Measurements from ENCODE around the gene GCN1. TPM values are rescaled to one million over a fixed set of nuclear protein-coding genes. Genes with fewer than 3 reads are reported as not detected.

Gene GCN1
- polyA plus RNA-seq, 2 of the 4 experiments (the other 2 are of a cell fraction): 43.2 to 64.1 TPM

DNA sequence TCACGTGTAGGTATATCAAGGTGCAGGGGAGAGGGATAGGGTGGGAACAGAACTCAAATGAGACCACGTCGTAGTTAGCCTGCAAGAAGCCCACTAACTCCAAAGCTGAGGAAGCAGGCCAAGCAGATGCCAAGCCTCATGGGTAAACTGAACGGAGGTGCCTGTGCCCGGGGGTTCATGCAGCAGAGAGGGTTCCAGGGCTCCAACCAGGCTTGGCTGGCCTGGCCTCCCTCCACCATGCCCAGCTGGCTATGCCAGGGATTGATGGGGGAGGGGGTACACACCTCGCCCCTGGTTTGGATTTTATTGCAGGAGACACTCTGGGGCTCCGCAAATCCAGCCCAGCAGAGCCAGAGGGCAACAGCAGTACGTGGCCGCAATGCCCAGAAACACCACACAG is 43.7 kb upstream of the GCN1 start (continued):
- no peak for TF ChIP-seq CTCF (IDR thresholded peaks at IDR 0.05)

DNA sequence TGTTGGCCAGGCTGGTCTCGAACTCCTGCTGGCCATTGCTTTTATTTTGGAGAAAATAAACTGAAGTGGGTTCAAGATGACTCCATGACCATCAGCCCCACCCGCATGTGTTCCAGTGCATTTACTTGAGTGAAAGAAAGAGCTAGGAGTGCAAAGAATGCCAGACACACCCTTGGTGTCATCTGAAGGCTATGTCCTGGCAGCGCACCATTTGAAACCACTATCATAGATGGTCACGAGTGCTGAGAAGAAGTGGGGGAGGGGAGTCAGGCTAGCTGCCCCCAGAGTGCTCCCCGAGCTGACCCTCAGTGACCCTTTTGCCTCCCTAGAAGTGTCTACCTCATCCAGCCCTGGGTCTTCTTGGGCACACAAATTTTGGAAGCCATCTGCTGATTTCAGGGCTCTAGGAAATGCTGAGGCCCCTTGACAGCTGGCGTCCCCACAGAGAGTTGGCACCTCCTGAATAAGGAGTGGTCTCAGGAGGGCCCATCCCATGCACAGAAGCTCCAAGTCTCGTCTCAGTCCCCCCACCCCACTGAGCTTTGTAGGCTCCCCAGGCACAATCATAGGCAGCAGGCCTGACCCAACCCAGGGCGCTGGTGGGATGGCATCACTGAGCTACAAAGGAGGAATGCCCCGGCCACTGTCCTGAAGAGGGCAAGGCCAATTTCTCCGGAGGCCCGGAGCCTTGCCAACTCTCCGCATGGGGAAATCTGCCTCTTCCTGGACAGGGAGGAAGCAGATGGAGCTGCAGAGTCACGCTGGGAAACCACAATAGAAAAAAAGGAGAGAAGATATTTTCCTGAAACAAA is 43.1 kb upstream of the GCN1 start:
- ChIA-PET POLR2A (interaction anchor here (1.0 to 4.1 kb wide), 5 partner anchors 8 to 56 kb away, joined by 3 to 30 read pairs (median 8); partner anchors contain the start of genes RNU4-1, RNU4-2 and RPLP0), CTCF (interaction anchor here (0.5 to 43.7 kb wide), 4 partner anchors 13 to 77 kb away, joined by 3 to 1367 read pairs (median 328); partner anchors contain the start of gene PXN)
- Histone ChIP-seq H3K4me2 (peak overlapping the region; percentile 75), H3K9me3 (no peaks in the 10 kb centered on the region), H3K27ac (peak overlapping the region; percentile 93 to 100), H3K4me3 (peak overlapping the region; percentile 24; the same call in 1 of the 3 replicates), H3K4me1 (peaks cover 95% of the 10 kb centered on the region)
- DNase-seq (ENCODE audit: low read depth in 1 of 2, low spot score in 1 of 2): peak; percentile 70 to 89
- FAIRE-seq: no peak
- ATAC-seq: peak in 1 of 2 experiments; percentile 28; a peak in 3 of 6 replicates
- TF ChIP-seq GATA3 (IDR thresholded peaks at IDR 0.05; ENCODE audit: borderline replicate concordance): peak; percentile 27; the same call in 1 of the 2 replicates
- peak; percentile 7; the same call in 1 of the 2 replicates for TF ChIP-seq ZNF302 (CRISPR knock-in tag; IDR thresholded peaks at IDR 0.05)
- no peak for TF ChIP-seq NFE2L2 (conservative IDR thresholded peaks at IDR 0.05; ENCODE audit: low read length)
- TF ChIP-seq, protein P1, sequence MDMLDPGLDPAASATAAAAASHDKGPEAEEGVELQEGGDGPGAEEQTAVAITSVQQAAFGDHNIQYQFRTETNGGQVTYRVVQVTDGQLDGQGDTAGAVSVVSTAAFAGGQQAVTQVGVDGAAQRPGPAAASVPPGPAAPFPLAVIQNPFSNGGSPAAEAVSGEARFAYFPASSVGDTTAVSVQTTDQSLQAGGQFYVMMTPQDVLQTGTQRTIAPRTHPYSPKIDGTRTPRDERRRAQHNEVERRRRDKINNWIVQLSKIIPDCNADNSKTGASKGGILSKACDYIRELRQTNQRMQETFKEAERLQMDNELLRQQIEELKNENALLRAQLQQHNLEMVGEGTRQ (IDR thresholded peaks at IDR 0.05): peak; percentile 47
- peak in 1 of 2 experiments; percentile 23; a peak in 1 of 5 replicates for TF ChIP-seq EP300 (IDR thresholded peaks at IDR 0.05)
- TF ChIP-seq FOSL2 (IDR thresholded peaks at IDR 0.05): no peak
- TF ChIP-seq FOSL2 (CRISPR knock-in tag; IDR thresholded peaks at IDR 0.05): peak; percentile 44
- TF ChIP-seq FOXS1 (CRISPR knock-in tag; IDR thresholded peaks at IDR 0.05): no peak
- no peak for TF ChIP-seq CBX2 (IDR thresholded peaks at IDR 0.05; ENCODE audit: borderline replicate concordance, low read depth)
- TF ChIP-seq EHMT2 (IDR thresholded peaks at IDR 0.05; ENCODE audit: low read depth): no peak
- TF ChIP-seq MAX (IDR thresholded peaks at IDR 0.05): peak; percentile 59
- TF ChIP-seq CEBPB (IDR thresholded peaks at IDR 0.05): no peak
- TF ChIP-seq ZSCAN20 (CRISPR knock-in tag; IDR thresholded peaks at IDR 0.05): 0 out of 2 replicates have a peak, but pooled peaks have one; percentile 17
- TF ChIP-seq, protein P2, sequence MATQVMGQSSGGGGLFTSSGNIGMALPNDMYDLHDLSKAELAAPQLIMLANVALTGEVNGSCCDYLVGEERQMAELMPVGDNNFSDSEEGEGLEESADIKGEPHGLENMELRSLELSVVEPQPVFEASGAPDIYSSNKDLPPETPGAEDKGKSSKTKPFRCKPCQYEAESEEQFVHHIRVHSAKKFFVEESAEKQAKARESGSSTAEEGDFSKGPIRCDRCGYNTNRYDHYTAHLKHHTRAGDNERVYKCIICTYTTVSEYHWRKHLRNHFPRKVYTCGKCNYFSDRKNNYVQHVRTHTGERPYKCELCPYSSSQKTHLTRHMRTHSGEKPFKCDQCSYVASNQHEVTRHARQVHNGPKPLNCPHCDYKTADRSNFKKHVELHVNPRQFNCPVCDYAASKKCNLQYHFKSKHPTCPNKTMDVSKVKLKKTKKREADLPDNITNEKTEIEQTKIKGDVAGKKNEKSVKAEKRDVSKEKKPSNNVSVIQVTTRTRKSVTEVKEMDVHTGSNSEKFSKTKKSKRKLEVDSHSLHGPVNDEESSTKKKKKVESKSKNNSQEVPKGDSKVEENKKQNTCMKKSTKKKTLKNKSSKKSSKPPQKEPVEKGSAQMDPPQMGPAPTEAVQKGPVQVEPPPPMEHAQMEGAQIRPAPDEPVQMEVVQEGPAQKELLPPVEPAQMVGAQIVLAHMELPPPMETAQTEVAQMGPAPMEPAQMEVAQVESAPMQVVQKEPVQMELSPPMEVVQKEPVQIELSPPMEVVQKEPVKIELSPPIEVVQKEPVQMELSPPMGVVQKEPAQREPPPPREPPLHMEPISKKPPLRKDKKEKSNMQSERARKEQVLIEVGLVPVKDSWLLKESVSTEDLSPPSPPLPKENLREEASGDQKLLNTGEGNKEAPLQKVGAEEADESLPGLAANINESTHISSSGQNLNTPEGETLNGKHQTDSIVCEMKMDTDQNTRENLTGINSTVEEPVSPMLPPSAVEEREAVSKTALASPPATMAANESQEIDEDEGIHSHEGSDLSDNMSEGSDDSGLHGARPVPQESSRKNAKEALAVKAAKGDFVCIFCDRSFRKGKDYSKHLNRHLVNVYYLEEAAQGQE (IDR thresholded peaks at IDR 0.05): no peak
- TF ChIP-seq CTCF (IDR thresholded peaks at IDR 0.05): no peak
- peak in 1 of 2 experiments; percentile 20; a peak in 1 of 5 replicates for TF ChIP-seq JUN (IDR thresholded peaks at IDR 0.05)
- 12% methylated on average over 13 of the region's 13 CpGs for WGBS (ENCODE audit: missing lambda C conversion rate)
